HG02852 (cell line): ENCODE data around the gene ARFGEF2.

Experiments used
- ATAC-seq: cut with Tn5 transposase; IDR thresholded peaks from one replicate; pipeline ENCODE4 v1.9.1; 2021; ENCODE audit warnings: mild to moderate bottlenecking, moderate library complexity; ENCODE audit not compliant: unreplicated experiment

Gene ARFGEF2

GRCh38 chr20:48898896-48899530 lies 22.5 kb upstream of the ARFGEF2 start:
- ATAC-seq, result no peak

- no peak for ATAC-seq
These were observed 21.6 kb upstream of the ARFGEF2 start for GRCh38 chr20:48899881-48900280.

DNA sequence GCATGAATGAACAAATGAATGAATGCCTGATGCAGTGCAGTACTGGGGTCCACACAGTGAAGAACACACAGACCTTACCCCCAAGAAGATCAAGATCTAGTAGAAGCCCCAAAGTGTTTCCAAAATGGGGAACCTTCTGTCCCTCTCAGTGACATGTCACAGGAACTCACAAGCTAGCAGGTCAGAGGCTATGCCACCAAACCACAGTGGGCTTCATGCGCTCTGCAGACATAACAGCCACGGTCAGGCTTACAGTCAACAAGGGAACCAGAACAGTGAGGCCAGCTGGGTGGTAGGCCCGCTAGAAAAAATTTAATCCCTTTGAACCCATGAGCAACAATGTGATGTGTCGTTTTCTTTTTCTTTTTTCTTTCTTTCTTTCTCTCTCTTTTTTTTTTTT lies 20.2 kb upstream of the ARFGEF2 start:
- no peak for ATAC-seq

GRCh38 chr20:48903705-48904104 lies 17.8 kb upstream of the ARFGEF2 start:
- ATAC-seq, result no peak

GRCh38 chr20:48904566-48905296 lies 16.8 kb upstream of the ARFGEF2 start:
- no peak for ATAC-seq

- no peak for ATAC-seq
These were observed 16.2 kb upstream of the ARFGEF2 start for GRCh38 chr20:48905297-48905647.

GRCh38 chr20:48906221-48906877 lies 15.2 kb upstream of the ARFGEF2 start:
- no peak for ATAC-seq

GRCh38 chr20:48908656-48909319 lies 12.7 kb upstream of the ARFGEF2 start:
- no peak for ATAC-seq

- ATAC-seq, result no peak
These were observed 11.6 kb upstream of the ARFGEF2 start for GRCh38 chr20:48909910-48910309.

- no peak for ATAC-seq
These were observed 11.1 kb upstream of the ARFGEF2 start for GRCh38 chr20:48910347-48910781.

- peak; percentile 66 for ATAC-seq
These were observed 9.4 kb upstream of the ARFGEF2 start for GRCh38 chr20:48912065-48912464.

DNA sequence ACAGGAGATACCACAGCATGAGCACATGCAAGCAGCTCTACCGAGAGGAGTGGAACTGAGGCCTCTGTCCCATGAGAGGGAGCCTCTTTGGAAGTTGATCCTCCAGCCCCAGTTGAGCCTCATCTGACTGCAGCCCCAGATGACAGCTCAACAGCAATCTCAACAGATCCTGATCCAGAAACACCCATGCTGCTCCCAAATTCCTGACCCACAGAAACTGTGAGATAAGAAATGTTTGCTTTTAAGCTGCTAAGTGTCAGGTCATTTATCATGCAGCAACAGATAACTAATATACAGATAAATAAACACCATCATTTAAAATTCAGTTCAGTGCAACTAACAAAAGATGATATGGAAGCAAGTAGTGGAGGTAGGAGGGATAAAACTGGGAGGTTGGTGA lies 4.8 kb upstream of the ARFGEF2 start:
- no peak for ATAC-seq

DNA sequence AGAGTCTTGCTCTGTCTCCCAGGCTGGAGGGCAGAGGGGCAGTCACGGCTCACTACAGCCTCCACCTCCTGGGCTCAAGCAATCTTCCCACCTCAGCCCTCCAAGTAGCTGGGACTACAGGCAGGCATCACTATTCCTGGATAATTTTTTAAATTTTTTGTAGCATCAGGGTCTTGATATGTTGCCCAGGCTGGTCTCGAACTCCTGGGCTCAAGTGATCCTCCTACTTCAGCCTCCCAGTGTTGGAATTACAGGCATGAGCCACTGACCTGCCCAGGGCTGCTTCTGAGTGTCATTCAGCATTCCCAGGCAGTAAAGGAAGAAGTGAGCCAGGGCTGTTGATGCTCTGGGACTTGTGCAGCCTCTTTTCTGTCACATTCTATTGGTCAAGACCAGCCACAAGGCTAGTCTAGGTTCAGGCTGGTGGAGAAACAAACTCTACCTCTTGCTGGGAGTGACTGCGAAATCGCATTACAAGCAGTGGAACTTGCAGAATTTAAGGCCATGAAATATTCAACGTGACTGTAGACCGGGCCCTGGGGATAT lies 2.1 kb upstream of the ARFGEF2 start:
- ATAC-seq, result no peak

- ATAC-seq, result no peak
These were observed 1.5 kb upstream of the ARFGEF2 start for GRCh38 chr20:48919882-48920526.

GRCh38 chr20:48920527-48921167 lies 864 bp upstream of the ARFGEF2 start:
- no peak for ATAC-seq

- peak; percentile 46 for ATAC-seq
These were observed 641 bp downstream of the ARFGEF2 start for GRCh38 chr20:48921883-48922820.

DNA sequence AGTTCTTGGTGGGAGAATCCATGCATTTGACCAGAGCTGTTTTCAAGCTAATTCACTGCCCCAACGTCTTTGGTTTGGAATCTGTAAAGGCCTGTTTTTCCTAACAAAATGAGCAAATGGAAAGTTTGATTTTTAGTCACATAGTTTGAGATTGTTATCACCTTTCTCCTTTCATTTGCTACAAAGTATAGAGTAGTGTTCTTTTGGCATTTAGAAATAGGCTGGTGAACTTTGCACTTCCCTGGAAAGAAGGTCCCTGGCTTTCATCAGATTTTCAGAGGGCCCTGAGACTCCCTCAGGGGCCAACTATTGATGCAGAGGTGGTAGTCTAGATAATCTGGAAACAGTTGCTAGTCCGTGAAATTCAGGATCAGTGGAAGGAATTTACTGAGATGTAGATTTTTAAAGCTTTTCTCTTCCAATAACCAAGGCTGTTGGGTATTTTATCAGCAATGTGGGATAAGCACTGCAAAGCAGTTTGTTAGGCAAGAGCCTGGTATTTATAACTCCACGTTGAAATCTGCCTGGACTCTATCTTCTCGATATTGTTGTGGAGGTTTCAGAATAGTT lies 1.7 kb downstream of the ARFGEF2 start:
- no peak for ATAC-seq

GRCh38 chr20:48924756-48925109 lies 3.2 kb downstream of the ARFGEF2 start:
- no peak for ATAC-seq

GRCh38 chr20:48926267-48926666 lies 4.8 kb downstream of the ARFGEF2 start:
- no peak for ATAC-seq
